HEK293T (cell line): ENCODE results near the gene CHST3.

Experiments
- ARNT ChIP-seq: fragments of 450-650 bp; IDR thresholded peaks from 2 replicates; pipeline ENCODE4 v1.6.1; 2017; ENCODE audit warnings: mild to moderate bottlenecking
- BHLHE40 ChIP-seq: fragments of 450-650 bp; IDR thresholded peaks from 2 replicates; pipeline ENCODE4 v1.6.1; 2016; ENCODE audit warnings: mild to moderate bottlenecking, moderate library complexity, borderline replicate concordance
- CTBP1 ChIP-seq: fragments of 450-650 bp; IDR thresholded peaks from 2 replicates; pipeline ENCODE4 v1.6.1; 2016; ENCODE audit warnings: borderline replicate concordance
- ELF4 ChIP-seq: fragments of 450-650 bp; IDR thresholded peaks from 2 replicates; pipeline ENCODE4 v1.6.1; 2017; ENCODE audit warnings: antibody characterized with exemption
- FOXA1 ChIP-seq: fragments of 450-650 bp; IDR thresholded peaks from 2 replicates; pipeline ENCODE4 v1.6.1; 2016; ENCODE audit warnings: mild to moderate bottlenecking
- FOXK2 ChIP-seq: fragments of 450-650 bp; IDR thresholded peaks from 2 replicates; pipeline ENCODE4 v1.6.1; 2016; ENCODE audit warnings: mild to moderate bottlenecking
- FOXM1 ChIP-seq: fragments of 450-650 bp; IDR thresholded peaks from 2 replicates; pipeline ENCODE4 v1.6.1; 2017; ENCODE audit warnings: mild to moderate bottlenecking, borderline replicate concordance
- HDGF ChIP-seq: fragments of 450-650 bp; IDR thresholded peaks from 2 replicates; pipeline ENCODE4 v1.6.1; 2017; ENCODE audit warnings: antibody characterized with exemption, borderline replicate concordance
- NFRKB ChIP-seq: fragments of 450-650 bp; IDR thresholded peaks from 2 replicates; pipeline ENCODE4 v1.6.1; 2016; ENCODE audit warnings: mild to moderate bottlenecking, moderate library complexity
- SP1 ChIP-seq: fragments of 450-650 bp; IDR thresholded peaks from 2 replicates; pipeline ENCODE4 v1.6.1; 2017
- SUZ12 ChIP-seq: fragments of 450-650 bp; IDR thresholded peaks from 2 replicates; pipeline ENCODE4 v1.6.1; 2016; ENCODE audit warnings: mild to moderate bottlenecking
- TARDBP ChIP-seq: fragments of 450-650 bp; IDR thresholded peaks from 2 replicates; pipeline ENCODE4 v1.6.1; 2016
- ZNF384 ChIP-seq: fragments of 450-650 bp; IDR thresholded peaks from 2 replicates; pipeline ENCODE4 v1.6.1; 2016
- TF ChIP-seq, protein P1 (sequence below): fragments of 450-650 bp; IDR thresholded peaks from 2 replicates; pipeline ENCODE4 v1.6.1; 2016

DNA sequence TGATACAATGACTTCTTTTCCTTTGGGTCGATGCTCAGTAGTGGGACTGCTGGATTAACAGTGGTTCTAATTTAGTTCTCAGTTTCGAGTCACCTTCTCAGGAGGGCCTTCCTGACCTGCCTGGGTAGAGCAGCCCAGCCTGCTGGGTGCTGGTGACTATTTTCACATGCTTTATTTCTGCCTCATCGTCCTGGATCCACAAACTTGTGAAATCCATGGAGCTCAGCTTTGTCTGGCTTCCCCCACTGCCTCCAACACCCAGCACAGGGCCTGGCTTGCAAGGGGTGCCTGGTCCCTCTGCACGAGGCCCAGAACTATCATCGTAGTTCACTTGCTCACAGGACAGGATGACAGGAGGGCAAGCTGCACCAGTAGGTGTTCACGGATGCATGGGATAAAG lies 77.3 kb downstream of the CHST3 start:
- TF ChIP-seq TARDBP = no peak
- no peak for TF ChIP-seq ARNT
- TF ChIP-seq, protein P1, sequence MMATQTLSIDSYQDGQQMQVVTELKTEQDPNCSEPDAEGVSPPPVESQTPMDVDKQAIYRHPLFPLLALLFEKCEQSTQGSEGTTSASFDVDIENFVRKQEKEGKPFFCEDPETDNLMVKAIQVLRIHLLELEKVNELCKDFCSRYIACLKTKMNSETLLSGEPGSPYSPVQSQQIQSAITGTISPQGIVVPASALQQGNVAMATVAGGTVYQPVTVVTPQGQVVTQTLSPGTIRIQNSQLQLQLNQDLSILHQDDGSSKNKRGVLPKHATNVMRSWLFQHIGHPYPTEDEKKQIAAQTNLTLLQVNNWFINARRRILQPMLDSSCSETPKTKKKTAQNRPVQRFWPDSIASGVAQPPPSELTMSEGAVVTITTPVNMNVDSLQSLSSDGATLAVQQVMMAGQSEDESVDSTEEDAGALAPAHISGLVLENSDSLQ = no peak
- no peak for TF ChIP-seq FOXM1
- no peak for TF ChIP-seq NFRKB
- no peak for TF ChIP-seq SP1
- no peak for TF ChIP-seq SUZ12
- no peak for TF ChIP-seq BHLHE40
- no peak for TF ChIP-seq ELF4
- TF ChIP-seq FOXK2 = no peak
- TF ChIP-seq FOXA1 = no peak
- no peak for TF ChIP-seq HDGF
- no peak for TF ChIP-seq ZNF384
- TF ChIP-seq CTBP1 = no peak
